Activated T-cell treated with anti-CD3 and anti-CD28 coated beads for 4 hours (primary cell): ENCODE results near the gene HSD17B12.

Experiments
- DNase-seq: peaks from one replicate; pipeline ENCODE4 v3.0.0-alpha.2; 2020

HSD17B12 gene

GRCh38 chr11:43812471-43812870 lies 131.9 kb downstream of the HSD17B12 start:
- DNase-seq: no peak

GRCh38 chr11:43818220-43818619 lies 137.7 kb downstream of the HSD17B12 start:
- no peak for DNase-seq

GRCh38 chr11:43819926-43820325 lies 139.4 kb downstream of the HSD17B12 start:
- DNase-seq: no peak

- DNase-seq: no peak
Measured at GRCh38 chr11:43823316-43823715, 142.8 kb downstream of the HSD17B12 start.

GRCh38 chr11:43823851-43824250 lies 143.3 kb downstream of the HSD17B12 start:
- DNase-seq: no peak

GRCh38 chr11:43825217-43825816 lies 144.8 kb downstream of the HSD17B12 start:
- DNase-seq: no peak

- peak; percentile 37 for DNase-seq
Measured at GRCh38 chr11:43830928-43831440, 150.4 kb downstream of the HSD17B12 start.

GRCh38 chr11:43832536-43832935 lies 152.0 kb downstream of the HSD17B12 start:
- DNase-seq: no peak

GRCh38 chr11:43833657-43834073 lies 153.1 kb downstream of the HSD17B12 start:
- no peak for DNase-seq

- no peak for DNase-seq
Measured at GRCh38 chr11:43834286-43834685, 153.7 kb downstream of the HSD17B12 start.

GRCh38 chr11:43835104-43835503 lies 154.6 kb downstream of the HSD17B12 start:
- no peak for DNase-seq

- DNase-seq: no peak
Measured at GRCh38 chr11:43837879-43838278, 157.3 kb downstream of the HSD17B12 start.

- no peak for DNase-seq
Measured at GRCh38 chr11:43842021-43842420, 161.5 kb downstream of the HSD17B12 start.

GRCh38 chr11:43845816-43846215 lies 165.3 kb downstream of the HSD17B12 start:
- DNase-seq: no peak

- peak; percentile 60 for DNase-seq
Measured at GRCh38 chr11:43852057-43852636, 171.6 kb downstream of the HSD17B12 start.

- DNase-seq: no peak
Measured at GRCh38 chr11:43853781-43854180, 173.2 kb downstream of the HSD17B12 start.

GRCh38 chr11:43856993-43857392 lies 176.5 kb downstream of the HSD17B12 start:
- DNase-seq: no peak

GRCh38 chr11:43861141-43861540 lies 180.6 kb downstream of the HSD17B12 start:
- DNase-seq: no peak

GRCh38 chr11:43866520-43866919 lies 186.0 kb downstream of the HSD17B12 start:
- no peak for DNase-seq

- no peak for DNase-seq
Measured at GRCh38 chr11:43866969-43867368, 186.4 kb downstream of the HSD17B12 start.

GRCh38 chr11:43868852-43869567 lies 188.5 kb downstream of the HSD17B12 start:
- DNase-seq: peak; percentile 30

GRCh38 chr11:43871051-43871450 lies 190.5 kb downstream of the HSD17B12 start:
- DNase-seq: no peak

- no peak for DNase-seq
Measured at GRCh38 chr11:43872995-43873394, 192.5 kb downstream of the HSD17B12 start.

GRCh38 chr11:43874078-43874477 lies 193.5 kb downstream of the HSD17B12 start:
- no peak for DNase-seq
